GM18873 (cell line): ENCODE measurements around the gene NTRK1.

Experiments used
- ATAC-seq: cut with Tn5 transposase; IDR thresholded peaks from one replicate; pipeline ENCODE4 v1.9.1; 2021; ENCODE audit warnings: mild to moderate bottlenecking, moderate library complexity, moderate number of reproducible peaks; ENCODE audit not compliant: unreplicated experiment, low FRiP score

Gene NTRK1

DNA sequence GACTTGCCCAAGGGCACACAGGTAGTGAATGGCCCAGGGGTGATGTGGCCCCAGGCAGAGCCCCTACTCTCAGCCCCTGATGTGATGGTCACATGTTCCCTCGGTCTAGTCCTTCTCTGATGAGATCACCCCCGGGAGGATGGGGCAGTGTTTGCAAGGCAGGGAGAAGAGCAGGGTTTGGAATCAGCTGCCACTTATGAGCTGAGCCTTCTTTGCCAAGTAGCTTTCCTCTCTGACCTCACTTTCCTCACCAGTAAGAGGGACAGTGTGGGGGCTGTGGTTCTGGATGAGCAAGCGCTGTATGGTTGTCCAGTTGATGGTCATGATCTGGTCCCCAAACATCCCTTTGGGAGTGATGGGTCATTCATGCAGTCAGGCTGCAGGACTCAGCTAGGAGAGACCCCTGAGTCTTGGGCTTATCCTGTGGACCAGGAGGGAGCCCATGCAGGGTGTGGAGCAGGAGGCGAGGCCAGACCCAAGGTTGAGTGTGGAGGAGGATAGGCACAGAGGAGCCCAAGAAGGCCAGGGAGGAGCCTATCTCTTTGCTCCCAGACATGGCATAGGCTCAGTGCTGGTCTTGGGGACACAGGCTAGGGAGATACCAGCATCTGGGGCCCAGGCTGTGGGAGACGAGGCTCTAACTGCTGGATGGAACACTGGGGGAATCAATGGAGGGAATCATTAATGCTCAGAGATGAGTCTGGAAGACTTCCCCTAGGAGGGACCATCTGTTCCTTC, 16.9 kb downstream of the NTRK1 start:
- ATAC-seq: no peak

DNA sequence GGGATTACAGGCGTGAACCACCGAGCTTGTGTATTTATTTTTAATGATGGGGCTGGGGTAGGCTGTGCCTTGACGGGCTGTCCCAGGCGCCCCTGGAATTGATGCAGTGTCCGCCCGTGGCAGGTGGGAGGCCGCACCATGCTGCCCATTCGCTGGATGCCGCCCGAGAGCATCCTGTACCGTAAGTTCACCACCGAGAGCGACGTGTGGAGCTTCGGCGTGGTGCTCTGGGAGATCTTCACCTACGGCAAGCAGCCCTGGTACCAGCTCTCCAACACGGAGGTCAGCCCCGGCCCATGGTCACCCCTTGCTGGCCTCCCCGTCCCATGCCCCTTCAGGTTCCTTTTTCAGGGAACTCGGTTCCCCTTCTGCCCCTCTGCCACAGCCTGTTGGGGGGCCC, 19.2 kb downstream of the NTRK1 start:
- ATAC-seq: no peak

DNA sequence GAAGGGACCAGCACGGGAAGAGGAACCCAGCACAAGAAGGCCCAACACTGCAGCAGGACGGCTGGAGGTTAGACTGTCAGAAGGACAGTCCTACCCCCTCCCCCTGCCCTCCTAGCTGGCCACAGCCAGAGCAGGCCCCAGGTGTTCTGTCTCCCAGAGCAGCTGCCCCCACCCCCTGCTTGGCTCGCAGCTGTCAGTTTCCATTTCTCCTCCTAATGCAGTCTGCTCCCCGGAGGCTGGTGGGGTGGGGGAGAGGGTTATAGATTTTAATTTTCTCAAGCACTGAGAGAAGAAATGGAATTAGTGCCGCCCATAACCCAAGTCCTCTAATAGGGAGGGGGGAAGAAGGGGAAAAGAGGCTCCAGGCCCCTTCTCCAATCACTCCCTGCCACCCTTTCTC, 19.8 kb downstream of the NTRK1 start:
- no peak for ATAC-seq

GRCh38 chr1:156881101-156881500, 20.4 kb downstream of the NTRK1 start:
- ATAC-seq: no peak

GRCh38 chr1:156881663-156882062, 21.0 kb downstream of the NTRK1 start:
- no peak for ATAC-seq

- ATAC-seq: no peak
Measured at GRCh38 chr1:156882543-156882942, 21.9 kb downstream of the NTRK1 start.

GRCh38 chr1:156883919-156884318, 23.3 kb downstream of the NTRK1 start:
- no peak for ATAC-seq

GRCh38 chr1:156884560-156885184, 24.0 kb downstream of the NTRK1 start:
- ATAC-seq: no peak

DNA sequence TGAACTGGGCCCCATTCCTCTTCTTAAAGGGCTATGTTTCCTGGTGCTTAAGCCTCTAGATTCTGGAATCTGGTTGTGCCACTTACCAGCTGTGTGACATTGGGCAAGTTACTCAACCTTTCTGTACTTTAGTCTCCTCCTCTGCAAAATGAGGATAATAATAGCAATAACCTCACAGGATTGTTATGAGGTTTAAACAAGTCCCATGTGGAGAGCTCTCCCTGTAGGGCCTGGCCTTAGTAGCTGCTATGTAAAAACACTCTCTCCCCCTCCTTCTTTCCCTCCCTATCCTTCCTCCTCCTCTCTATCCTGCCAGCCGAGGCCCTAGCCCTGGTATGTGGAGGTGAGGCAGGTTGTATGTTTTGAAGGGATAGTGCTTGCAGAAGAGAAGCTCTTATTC, 24.6 kb downstream of the NTRK1 start:
- no peak for ATAC-seq

- no peak for ATAC-seq
Measured at GRCh38 chr1:156885880-156886355, 25.3 kb downstream of the NTRK1 start.

- ATAC-seq: no peak
Measured at GRCh38 chr1:156886583-156887281, 26.1 kb downstream of the NTRK1 start.

- no peak for ATAC-seq
Measured at GRCh38 chr1:156887317-156887716, 26.7 kb downstream of the NTRK1 start.

DNA sequence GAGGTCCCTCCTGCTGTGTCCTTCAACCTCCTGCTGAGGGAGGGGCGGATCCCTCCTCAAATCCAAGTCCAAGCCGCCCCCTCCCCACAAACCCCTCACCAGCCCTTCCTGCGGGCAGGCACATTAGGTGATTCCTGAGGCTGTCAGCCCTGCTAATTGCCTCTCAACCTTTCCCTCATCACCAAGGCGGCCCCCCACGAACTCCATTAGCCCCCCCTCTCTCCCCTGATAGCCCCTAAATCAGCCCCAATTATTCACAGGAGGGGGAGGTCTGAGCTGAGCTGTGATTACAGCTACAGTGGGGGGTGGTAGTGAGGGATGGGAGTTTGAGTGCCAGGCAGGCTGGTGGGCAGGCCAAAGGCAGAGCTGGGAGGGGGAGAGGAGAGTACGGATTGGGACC, 27.1 kb downstream of the NTRK1 start:
- ATAC-seq: no peak

GRCh38 chr1:156889802-156890580, 29.3 kb downstream of the NTRK1 start:
- no peak for ATAC-seq

DNA sequence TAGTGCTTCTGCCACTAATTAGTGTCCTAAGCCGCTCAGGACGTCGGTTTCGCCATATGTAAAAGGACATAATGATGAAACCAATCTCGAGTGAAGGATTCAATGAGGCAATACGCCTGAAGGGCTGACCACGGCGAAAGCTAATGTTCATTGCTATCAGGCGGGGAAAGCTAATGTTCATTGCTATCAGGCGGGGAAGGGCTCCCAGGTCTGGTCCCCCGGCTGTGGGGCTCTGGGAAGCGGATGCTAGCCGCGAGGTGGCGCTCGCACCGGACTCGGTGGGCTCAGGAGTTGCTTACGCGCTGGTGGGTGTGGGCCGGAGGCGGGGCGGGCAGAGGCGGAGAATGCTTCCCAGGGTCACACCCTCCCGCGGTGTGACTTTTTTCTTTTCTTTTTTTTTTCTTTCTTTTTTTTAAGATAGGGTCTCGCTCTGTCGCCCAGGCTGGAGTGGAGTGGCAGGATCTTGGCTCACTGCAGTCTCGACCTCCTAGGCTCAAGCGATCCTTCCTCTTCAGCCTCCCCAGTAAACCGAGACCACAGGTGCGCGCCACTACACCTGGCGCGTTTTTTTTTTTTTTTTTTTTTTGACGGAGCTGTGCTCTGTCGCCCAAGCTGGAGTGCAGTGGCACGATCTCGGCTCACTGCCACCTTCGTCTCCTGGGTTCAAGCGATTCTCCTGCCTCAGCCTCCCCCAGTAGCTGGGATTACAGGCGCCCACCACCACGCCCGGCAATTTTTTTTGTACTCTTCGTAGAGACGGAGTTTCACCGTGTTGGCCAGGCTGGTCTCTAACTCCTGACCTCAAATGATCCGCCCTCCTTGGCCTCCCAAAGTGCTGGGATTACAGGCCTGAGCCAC, 31.8 kb downstream of the NTRK1 start:
- no peak for ATAC-seq

DNA sequence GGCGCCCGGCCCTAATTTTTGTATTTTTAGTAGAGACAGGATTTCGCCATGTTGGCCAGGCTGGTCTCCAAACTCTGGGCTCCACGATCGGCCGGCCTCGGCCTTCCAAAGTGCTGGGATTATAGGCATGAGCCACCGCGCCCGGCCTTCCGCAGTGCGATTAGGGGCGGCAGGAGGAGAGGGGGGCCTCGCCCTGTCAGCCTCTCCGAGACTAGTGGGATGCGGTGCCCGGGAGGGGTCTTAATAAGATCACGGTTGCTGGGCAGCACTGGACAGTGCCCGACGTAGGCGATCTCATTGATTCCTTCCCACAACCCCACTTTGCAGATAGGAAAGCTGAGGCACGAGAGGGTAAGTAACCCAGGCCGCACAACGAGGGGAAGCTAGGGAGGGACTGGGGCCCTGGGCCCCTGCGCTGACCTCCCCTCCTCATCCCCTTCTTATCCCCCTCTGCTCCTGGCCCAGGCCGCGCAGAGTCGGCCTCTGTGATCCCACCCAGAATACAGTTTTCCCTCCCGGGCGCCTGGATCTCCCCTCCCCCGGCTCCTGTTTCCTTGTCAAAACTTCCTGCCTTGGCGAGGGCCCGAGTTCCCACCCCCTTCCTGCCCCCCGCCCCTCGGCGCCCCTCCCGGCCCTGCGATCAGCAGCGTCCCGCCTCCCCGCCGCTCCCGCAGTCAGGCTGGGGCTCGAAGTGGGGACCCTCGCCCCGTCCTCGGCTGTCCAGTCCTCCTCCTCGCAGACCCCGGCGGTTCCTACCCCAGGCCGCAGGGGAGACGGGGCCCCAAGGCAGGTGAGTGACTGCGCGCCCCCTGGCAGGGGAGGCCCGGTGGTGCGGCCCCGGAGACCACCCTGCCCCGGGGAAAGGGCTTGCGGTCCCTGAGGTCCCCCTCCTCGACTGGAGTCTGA, 32.6 kb downstream of the NTRK1 start, which contains the start of gene PEAR1:
Gene PEAR1 (plus strand): TSS at position 671 of the 906 bp plus-strand sequence. CDS start 10,209 bp downstream, outside the sequence.
- ATAC-seq: no peak

DNA sequence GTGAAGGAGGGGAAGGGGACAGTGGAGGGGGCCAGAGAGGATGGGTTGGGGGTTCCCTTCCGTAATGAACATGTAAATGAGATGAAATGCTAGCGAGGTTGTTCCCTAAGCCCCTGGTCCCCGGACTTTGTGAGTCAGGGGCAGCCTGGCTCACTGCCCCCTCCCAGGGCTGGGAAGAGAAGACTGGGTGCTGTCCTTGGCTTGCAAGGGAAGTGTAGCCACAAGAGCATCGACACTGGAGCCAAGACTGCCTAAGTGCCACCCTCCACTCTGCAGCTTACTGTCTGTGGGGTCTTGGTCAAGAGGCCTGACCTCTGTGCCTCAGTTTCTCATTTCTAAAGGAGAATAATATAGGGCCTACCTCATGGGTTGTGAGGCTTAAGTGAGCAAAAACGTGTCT, 33.3 kb downstream of the NTRK1 start:
- ATAC-seq: no peak

- ATAC-seq: no peak
Measured at GRCh38 chr1:156894711-156895454, 34.2 kb downstream of the NTRK1 start.
